Cardiac muscle cell (in vitro differentiated cells and primary cell): ENCODE results near the gene GANAB. TPM values are rescaled to one million over a fixed set of nuclear protein-coding genes. Genes with fewer than 3 reads are reported as not detected.

Source experiments
- DNase-seq, 2 donors: peaks; one replicate each; pipeline versions ENCODE4 v3.0.0 to v3.0.0-alpha.2; 2010 to 2017; ENCODE audit warnings: low read depth in 1 of 2, low spot score in 1 of 2
- H3K27ac ChIP-seq: fragments of 200-600 bp; sonication (generic); 2 replicates; pipeline ENCODE4 v1.5.1; 2016
- H3K27me3 ChIP-seq: fragments of 200-600 bp; sonication (generic); 2 replicates; pipeline ENCODE4 v1.6.0; 2016; ENCODE audit warnings: control low read depth
- H3K36me3 ChIP-seq: fragments of 200-600 bp; sonication (generic); 2 replicates; pipeline ENCODE4 v1.5.1; 2016; ENCODE audit warnings: control low read depth
- H3K4me1 ChIP-seq: fragments of 200-600 bp; sonication (generic); 2 replicates; pipeline ENCODE4 v1.8.1; 2017; ENCODE audit warnings: low read depth, mild to moderate bottlenecking, mixed run types
- H3K4me3 ChIP-seq: fragments of 200-600 bp; sonication (generic); 2 replicates; pipeline ENCODE4 v1.5.1; 2016; ENCODE audit warnings: mild to moderate bottlenecking
- H3K9me3 ChIP-seq: fragments of 200-600 bp; sonication (generic); 2 replicates; pipeline ENCODE4 v1.5.1; 2017; ENCODE audit warnings: low read depth, mild to moderate bottlenecking, control low read depth
- CTCF ChIP-seq: IDR thresholded peaks from 2 replicates; pipeline ENCODE4 v1.5.1; 2012; ENCODE audit warnings: low read depth, mild to moderate bottlenecking, low read length
- polyA plus RNA-seq: library from polyadenylated mRNA; unstranded; fragments of >200 nt; fragmentation: Nextera tagmentation; extraction: Ambion mirVana; gene quantifications from 2 replicates; pipeline ENCODE4 v1.2.1, GENCODE V29; 2016
- total RNA-seq: library from RNA; depleted of rRNA; stranded (reverse); fragments of >200 nt; gene quantifications from 2 replicates; pipeline ENCODE4 v1.2.3, GENCODE V29; 2016

GANAB gene
- total and polyA plus RNA-seq, 2 experiments from 2014 or later: 110 to 143 TPM

- Histone ChIP-seq H3K27ac (peak overlapping the region; percentile 85), H3K4me3 (no peak overlapping the region), H3K4me1 (peaks cover 22% of the 10 kb centered on the region), H3K36me3 (peaks cover 8% of the 10 kb centered on the region), H3K27me3 (no peaks in the 10 kb centered on the region), H3K9me3 (no peaks in the 10 kb centered on the region)
- no peak for DNase-seq
- TF ChIP-seq CTCF: no peak
Observed at GRCh38 chr11:62687508-62688396, 41.3 kb upstream of the GANAB start.

- DNase-seq: no peak
- Histone ChIP-seq H3K4me1 (peaks cover 12% of the 10 kb centered on the region), H3K4me3 (no peak overlapping the region), H3K36me3 (peaks cover 5% of the 10 kb centered on the region), H3K27ac (no peak overlapping the region), H3K9me3 (no peaks in the 10 kb centered on the region), H3K27me3 (no peaks in the 10 kb centered on the region)
- no peak for TF ChIP-seq CTCF
Observed at GRCh38 chr11:62682518-62682917, 36.1 kb upstream of the GANAB start.

GRCh38 chr11:62680825-62681240, 34.4 kb upstream of the GANAB start:
- Histone ChIP-seq H3K27me3 (no peaks in the 10 kb centered on the region), H3K27ac (peak overlapping the region; percentile 82), H3K4me1 (peaks cover 20% of the 10 kb centered on the region), H3K36me3 (peaks cover 14% of the 10 kb centered on the region), H3K4me3 (no peak overlapping the region), H3K9me3 (no peaks in the 10 kb centered on the region)
- TF ChIP-seq CTCF: peak; percentile 68
- peak; percentile 71 to 90 for DNase-seq

GRCh38 chr11:62678770-62679696, 32.6 kb upstream of the GANAB start, which contains the start of gene UBXN1:
UBXN1 (minus strand) TSS chr11:62679073; CDS start chr11:62678923, 150 bp downstream.
- Histone ChIP-seq H3K4me1 (peaks cover 20% of the 10 kb centered on the region), H3K4me3 (peak within 1 kb of the TSS; percentile 93), H3K27ac (peak within 1 kb of the TSS; percentile 80), H3K9me3 (no peaks in the 10 kb centered on the region), H3K36me3 (peaks cover 16% of the 10 kb centered on the region), H3K27me3 (no peaks in the 10 kb centered on the region)
- TF ChIP-seq CTCF: no peak
- DNase-seq: peak; percentile 89 to 96

- TF ChIP-seq CTCF: no peak
- peaks cover 20% of the 10 kb centered on the region for H3K4me1 ChIP-seq
- peak overlapping the region; percentile 80 for H3K27ac ChIP-seq
- H3K4me3 ChIP-seq: peak overlapping the region; percentile 93
- no peaks in the 10 kb centered on the region for H3K9me3 ChIP-seq
- H3K36me3 ChIP-seq: peaks cover 20% of the 10 kb centered on the region
- no peak for DNase-seq
- no peaks in the 10 kb centered on the region for H3K27me3 ChIP-seq
Observed at GRCh38 chr11:62678433-62678769, 32.0 kb upstream of the GANAB start.
